MM.1S (cell line): Measurements from ENCODE around the gene COPE.

ENCODE experiments used
- CTCF ChIP-seq: fragments of 300-600 bp; sonication (generic); IDR thresholded peaks from 2 replicates; pipeline ENCODE4 v1.5.1; 2016; ENCODE audit warnings: antibody characterized with exemption, low read length, mixed read lengths
- EZH2 ChIP-seq: fragments of 300-600 bp; sonication (generic); optimal IDR thresholded peaks from 2 replicates; pipeline ENCODE3; 2017; ENCODE audit warnings: low read depth, mild to moderate bottlenecking, antibody characterized with exemption, low read length, mixed read lengths
- EZH2phosphoT487 ChIP-seq: fragments of 300-600 bp; sonication (generic); IDR thresholded peaks from 2 replicates; pipeline ENCODE4 v1.6.1; 2018; ENCODE audit warnings: antibody characterized with exemption, low read length

- TF ChIP-seq CTCF (no peak), EZH2 (no peak), EZH2phosphoT487 (no peak)
These were observed 59.4 kb downstream of the COPE start for GRCh38 chr19:18859676-18860301.
